NCI-H2227 (cell line): ENCODE results near the gene SERPINA3.

Experiments used
- DNase-seq: peaks from one replicate; lab custom pipeline; 2025; ENCODE audit not compliant: unreplicated experiment; lab: John Stamatoyannopoulos, UW

The SERPINA3 gene

GRCh38 chr14:94612580-94613554 lies 676 bp downstream of the SERPINA3 start:
- DNase-seq = no peak

DNA sequence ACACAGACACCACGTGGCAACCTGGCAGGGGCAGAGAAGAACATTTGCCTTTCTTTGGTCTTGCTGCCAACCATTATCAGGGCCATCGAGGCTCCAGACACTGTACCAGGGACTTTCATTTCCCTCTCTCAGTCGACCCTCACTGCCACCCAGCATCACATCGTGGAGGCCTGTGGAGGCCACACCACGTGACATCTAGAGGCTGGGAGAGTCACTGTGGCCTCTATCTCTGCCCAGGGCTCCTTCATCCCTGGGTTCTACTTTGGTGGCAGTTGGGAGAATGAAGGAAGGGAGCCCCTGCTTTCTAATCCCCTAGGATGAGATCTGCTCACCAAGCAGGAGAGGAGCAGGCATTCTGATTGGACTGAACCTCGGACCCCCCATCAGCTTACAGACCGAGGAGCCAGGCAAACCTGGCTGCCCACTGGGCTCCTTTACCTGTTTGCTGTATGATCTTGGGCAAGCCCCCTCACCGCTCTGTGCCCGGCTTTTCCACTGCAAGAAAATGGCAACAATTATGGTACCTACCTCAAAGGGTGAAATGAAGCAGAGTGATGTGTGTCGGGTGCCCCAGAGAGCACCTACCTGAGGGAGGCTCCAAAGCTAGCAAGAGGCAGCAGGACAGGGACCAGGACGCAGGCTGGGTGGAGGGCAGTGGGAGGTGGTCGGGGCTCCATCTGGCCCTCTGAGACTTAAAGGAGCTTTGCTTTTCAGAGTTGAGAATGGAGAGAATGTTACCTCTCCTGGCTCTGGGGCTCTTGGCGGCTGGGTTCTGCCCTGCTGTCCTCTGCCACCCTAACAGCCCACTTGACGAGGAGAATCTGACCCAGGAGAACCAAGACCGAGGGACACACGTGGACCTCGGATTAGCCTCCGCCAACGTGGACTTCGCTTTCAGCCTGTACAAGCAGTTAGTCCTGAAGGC lies 1.8 kb downstream of the SERPINA3 start:
- no peak for DNase-seq

GRCh38 chr14:94614802-94615201 lies 2.6 kb downstream of the SERPINA3 start:
- DNase-seq = no peak

- no peak for DNase-seq
Observed at GRCh38 chr14:94615254-94615653, 3.1 kb downstream of the SERPINA3 start.

DNA sequence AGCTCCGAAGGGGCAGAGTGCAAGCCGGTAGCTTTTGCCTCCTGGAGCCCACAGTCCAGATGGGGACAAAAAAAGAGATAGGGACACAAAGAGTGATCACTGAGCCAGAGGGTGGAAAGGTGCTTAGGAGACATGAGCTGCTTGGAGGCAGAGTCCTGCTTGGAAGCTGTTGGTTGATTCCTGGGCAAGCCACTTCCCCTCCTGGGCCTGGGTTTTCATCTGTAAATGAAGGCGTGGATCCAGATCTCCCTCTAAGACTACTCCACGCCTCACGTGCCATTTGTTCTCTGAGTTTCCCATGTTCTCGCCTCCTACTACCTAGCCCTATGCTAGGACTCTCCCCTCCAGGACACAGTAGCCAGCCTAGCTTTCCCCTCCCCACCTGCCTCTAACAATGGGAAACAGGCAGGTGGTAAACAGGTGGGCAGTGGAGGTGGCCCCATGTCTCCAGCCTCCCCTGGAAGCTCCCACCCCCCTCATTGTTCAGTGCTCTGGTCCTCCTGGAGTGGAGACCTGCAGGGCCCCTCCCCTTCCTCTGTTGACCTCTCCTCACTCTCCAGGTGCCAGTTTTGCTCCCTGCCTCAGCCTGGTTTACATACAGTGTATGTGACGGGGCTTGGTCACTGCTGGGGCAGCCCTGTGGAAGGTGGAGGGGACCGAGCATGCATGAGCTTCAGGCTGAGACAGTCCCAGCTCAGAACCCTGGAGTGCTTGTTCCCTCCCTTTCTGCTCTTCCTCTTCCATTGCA lies 3.8 kb downstream of the SERPINA3 start:
- no peak for DNase-seq

GRCh38 chr14:94617366-94617941 lies 5.3 kb downstream of the SERPINA3 start:
- DNase-seq = no peak

DNA sequence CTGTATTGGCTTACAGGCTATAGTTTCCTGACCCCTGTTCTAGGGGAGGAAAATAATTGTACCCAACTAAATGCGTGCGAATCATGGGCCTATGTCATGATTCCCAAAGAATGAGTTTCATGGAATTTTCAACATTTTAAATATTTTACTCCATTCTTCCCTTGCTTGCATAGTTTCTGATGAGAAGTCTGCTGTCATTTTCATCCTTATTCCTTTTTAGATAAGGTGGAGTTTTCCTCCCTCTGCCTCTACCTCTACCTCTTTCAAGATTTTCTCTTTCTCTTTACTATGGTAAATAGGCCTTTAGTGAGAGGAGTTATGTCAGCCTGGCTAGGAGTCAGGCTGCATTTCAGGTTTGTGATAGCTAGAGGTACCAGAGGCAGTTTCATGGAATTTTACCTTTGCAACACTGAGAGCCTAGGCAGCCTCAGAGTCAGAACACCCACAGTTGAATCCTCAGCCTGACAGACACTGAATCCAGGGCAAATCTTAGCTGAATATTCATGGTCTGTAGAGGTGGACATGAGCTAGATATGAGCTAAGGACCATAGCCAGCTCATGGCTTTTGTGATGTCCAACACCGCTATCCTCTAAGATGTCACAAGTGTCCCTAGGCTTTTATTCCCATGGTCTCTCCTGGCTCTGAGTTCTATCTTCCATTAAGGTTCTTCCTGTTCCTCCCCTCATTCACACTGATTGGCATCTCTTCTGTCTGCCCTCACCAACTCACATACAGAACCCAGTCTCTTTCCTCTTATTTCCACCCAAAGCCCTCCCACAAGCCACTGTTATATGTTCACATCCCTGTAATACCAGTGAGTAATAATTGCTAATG lies 6.0 kb downstream of the SERPINA3 start:
- no peak for DNase-seq

DNA sequence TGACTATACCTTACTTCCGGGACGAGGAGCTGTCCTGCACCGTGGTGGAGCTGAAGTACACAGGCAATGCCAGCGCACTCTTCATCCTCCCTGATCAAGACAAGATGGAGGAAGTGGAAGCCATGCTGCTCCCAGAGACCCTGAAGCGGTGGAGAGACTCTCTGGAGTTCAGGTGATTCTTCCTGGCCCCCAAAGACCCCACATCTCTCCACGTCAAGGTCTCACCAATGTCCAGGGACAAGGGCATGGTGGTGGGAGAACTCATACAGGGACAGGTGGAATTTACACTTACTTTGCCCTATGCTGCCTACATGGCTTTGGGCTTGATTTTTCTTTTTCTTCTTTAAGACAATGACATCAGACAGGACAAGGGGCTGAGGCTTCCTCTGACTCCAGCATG lies 7.1 kb downstream of the SERPINA3 start:
- no peak for DNase-seq

GRCh38 chr14:94620597-94620996 lies 8.4 kb downstream of the SERPINA3 start:
- no peak for DNase-seq

DNA sequence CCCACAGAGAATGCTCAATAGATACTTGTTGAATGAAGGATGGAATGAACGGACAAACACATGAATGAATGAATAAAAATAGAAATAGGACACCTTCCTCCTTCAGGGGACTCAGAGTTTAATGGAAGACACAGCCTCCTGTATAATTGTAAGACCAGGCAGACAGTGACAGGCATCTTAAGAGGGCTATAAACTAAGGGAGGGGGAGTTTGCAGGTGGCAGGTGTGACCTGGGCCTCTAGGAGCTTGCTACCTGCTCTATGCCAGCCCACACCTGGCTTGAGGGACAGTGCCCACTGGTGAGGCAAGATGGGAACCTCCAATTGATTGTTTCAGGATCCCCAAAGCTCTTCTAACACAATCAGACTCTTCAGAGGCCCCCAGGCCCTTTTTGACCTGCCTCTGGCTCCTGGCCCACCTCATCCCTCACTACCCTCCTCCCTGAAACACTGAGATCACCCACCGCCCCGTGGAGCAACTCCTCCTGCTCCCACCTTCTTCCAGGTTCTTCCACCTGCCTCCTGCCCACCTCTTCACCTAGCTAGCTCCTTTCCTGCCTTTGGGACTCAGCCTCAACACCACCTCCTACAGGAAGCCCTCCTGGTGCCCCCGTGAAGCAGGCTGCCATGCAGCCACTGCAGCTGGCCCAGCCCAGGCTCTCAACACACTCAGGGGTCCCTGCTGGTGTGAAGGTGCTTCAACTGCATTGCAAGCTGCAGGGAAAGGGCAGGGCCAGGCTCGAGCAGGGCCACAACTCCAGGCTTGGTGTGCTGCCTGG lies 9.4 kb downstream of the SERPINA3 start:
- DNase-seq = no peak

DNA sequence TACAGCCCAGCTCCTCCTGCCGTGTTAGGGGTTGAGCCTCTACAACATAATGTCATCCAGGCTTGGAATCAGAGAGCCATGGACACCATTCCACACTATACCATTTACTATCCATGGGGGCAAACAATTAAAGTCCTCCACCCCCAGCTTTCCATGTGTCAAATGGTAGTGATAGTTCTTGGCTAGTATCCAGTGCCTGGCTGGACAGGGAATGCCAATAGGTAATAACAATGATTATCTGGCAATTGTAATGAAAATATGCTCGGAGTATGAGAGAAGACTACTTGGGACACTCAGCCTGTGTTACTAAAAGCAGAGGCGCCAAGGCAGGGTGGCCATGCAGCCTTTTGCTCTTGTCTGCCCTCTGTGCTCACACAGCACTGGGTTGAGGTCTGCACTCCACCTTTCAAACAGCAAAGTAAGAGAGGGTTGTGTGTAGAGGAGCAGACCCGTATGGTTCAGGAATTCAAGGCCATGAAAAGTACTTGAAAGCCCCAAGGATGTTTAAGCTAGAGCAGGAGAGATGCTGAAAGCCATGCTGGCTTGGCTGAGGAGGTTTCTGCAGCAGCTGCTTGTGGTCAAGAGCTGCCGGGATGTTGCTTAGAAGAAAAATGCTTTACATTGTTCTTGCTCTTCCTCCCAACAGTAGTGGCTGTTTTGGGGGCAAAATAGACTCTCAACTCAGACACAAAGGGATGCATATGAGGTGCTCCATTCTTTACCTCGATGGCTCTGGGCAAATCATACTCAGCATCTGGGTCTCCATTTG lies 10.6 kb downstream of the SERPINA3 start:
- no peak for DNase-seq

DNA sequence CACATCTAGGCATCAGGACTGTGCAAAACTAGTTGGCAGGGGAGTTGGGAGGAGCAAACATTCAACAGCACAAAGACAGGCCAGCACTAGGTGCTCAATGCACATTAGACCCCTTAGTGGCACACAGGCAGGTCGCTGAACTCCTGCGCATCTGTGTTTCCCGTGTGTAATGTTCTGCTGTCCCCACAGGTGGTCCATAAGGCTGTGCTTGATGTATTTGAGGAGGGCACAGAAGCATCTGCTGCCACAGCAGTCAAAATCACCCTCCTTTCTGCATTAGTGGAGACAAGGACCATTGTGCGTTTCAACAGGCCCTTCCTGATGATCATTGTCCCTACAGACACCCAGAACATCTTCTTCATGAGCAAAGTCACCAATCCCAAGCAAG lies 11.2 kb downstream of the SERPINA3 start:
- no peak for DNase-seq

DNA sequence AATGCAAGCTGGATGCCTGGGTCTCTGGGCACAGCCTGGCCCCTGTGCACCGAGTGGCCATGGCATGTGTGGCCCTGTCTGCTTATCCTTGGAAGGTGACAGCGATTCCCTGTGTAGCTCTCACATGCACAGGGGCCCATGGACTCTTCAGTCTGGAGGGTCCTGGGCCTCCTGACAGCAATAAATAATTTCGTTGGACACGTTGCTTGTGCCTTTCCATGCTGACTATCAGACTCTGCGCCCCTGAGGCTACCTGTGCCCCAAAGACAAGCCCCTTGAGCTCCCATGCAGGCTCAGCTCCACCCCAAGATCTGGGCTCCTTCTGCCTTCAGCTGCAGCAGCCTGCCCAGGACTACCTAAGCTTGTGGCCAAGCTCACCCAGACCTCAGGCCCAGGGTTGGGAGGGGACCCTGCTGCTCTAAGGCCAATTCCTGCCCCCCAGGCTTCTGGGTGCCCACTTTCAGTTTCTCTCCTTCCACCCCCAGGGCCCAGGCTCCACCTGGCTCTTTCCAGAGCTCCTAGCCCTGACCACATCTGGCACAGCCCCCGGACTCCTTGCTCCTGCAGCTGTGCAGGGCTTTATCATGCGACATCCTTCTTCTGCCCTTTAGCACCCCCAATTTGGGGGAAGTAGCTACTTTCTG lies 11.8 kb downstream of the SERPINA3 start:
- DNase-seq = no peak

DNA sequence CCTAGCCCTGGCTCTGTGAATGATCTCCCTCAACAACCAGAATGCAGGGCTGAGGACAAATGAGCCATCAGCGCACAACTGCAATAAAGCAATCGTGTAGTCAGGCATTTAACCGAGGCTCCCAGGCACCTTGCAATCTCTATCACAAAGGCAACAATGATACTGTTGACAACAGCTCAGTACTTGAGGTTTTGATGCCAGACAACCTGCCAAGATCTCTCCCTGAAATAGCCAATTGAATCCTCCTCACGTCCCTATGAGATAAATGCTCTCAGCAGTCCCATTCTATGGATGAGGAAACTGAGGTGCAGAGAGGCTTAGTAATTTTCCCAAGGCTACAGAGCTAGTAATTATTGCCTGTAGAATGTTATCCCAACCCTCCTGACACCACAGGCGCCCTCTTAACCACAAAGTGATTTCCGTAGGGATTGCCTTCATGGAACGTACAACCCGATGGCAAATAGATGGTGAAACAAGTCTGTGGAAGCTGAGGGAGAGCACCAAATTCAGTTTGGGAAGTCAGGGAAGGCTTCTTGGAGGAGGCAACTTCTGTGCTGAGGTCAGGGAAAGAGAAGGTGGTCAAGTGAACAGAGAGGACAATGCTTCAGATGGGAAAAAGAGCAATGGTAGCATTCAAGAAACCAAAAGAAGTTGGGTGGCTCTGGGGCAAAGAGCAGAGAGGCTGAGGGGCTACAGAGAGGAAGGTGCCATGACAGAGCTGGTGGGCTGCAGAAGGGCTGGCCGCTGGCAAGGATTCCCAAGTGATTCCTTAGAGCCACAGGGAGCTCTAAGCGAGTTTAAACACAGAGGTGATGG lies 12.6 kb downstream of the SERPINA3 start:
- no peak for DNase-seq

GRCh38 chr14:94625353-94625635 lies 13.1 kb downstream of the SERPINA3 start:
- DNase-seq = no peak

GRCh38 chr14:94628578-94628977 lies 16.4 kb downstream of the SERPINA3 start:
- no peak for DNase-seq

DNA sequence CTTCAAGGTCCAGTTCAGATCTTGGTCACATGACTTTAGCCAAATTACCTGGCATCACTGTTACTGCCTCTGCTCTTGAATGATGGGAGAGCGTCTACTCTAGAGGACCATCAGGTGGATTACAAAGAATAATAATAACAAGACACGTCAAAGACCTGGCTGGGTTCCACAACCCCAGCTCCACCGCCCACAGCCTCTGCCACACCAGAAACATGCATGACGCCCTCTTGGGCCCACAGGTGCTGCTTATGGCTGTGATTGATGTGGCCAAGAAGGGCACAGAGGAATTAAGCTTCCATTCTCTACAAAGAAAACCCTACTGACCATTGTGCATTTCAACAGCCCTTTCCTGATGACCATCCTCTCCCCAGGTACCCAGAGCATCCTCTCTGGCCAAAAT lies 18.2 kb downstream of the SERPINA3 start:
- no peak for DNase-seq
